Loucy (cell line): ENCODE results near the gene CDHR2.

ENCODE experiments used
- EZH2phosphoT487 ChIP-seq: fragments of 200-600 bp; IDR thresholded peaks from 2 replicates; pipeline ENCODE4 v1.6.1; 2018; ENCODE audit warnings: antibody characterized with exemption, mild to moderate bottlenecking, moderate library complexity, borderline replicate concordance
- TF ChIP-seq, protein P1 (sequence below): fragments of 200-600 bp; sonication (generic); conservative IDR thresholded peaks from 2 replicates; pipeline ENCODE4 v1.5.1; 2014; ENCODE audit warnings: mild to moderate bottlenecking, antibody characterized with exemption, low read length

DNA sequence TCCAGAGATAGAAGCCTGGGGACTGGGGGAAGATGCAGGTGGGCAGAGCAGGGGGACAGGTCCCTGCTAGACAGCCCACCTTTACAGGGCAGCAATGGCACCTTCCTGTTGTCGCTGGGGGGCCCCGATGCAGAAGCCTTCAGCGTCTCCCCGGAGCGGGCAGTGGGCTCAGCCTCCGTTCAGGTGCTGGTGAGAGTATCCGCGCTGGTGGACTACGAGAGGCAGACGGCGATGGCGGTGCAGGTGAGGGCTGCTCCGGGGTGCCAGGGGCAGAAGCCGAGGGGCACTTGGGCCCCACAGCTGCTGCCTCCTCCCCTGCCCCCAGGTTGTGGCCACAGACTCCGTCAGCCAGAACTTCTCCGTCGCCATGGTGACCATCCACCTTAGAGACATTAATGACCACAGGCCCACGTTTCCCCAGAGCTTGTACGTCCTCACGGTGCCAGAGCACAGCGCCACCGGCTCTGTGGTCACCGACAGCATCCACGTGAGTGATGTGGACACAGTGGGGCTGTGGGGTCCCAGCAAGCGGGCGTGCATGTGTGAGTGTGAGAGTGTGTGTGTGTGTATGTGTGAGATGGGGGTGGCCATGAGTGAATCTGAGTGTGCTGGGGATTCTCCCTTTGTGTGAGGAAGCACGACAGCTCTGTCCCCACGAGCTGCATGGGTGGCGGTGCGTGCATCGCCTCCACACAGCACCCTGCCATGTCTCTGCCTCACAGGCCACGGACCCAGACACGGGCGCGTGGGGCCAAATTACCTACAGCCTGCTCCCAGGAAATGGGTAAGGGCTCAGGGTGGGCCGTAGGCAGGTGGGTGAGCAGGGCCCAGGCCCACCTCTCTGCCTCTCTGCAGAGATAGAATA lies 28.4 kb downstream of the CDHR2 start:
- TF ChIP-seq, protein P1, sequence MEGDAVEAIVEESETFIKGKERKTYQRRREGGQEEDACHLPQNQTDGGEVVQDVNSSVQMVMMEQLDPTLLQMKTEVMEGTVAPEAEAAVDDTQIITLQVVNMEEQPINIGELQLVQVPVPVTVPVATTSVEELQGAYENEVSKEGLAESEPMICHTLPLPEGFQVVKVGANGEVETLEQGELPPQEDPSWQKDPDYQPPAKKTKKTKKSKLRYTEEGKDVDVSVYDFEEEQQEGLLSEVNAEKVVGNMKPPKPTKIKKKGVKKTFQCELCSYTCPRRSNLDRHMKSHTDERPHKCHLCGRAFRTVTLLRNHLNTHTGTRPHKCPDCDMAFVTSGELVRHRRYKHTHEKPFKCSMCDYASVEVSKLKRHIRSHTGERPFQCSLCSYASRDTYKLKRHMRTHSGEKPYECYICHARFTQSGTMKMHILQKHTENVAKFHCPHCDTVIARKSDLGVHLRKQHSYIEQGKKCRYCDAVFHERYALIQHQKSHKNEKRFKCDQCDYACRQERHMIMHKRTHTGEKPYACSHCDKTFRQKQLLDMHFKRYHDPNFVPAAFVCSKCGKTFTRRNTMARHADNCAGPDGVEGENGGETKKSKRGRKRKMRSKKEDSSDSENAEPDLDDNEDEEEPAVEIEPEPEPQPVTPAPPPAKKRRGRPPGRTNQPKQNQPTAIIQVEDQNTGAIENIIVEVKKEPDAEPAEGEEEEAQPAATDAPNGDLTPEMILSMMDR = no peak
- no peak for TF ChIP-seq EZH2phosphoT487
